NCI-H2081 (cell line): Measurements from ENCODE around the gene MME.
A peak's percentile ranks its signal among the peaks of the same experiment; 100 is the strongest.

ENCODE experiments used
- DNase-seq, 2 experiments: peaks; one replicate each; lab custom pipeline; 2025; lab: John Stamatoyannopoulos, UW

Gene MME

GRCh38 chr3:155079746-155080487, at the start of gene MME:
Gene MME (plus strand): TSS chr3:155080319. CDS start chr3:155084168, 3,849 bp downstream.
- peak; percentile 27 to 66 for DNase-seq

GRCh38 chr3:155031186-155031585, 48.9 kb upstream of the MME start:
- no peak for DNase-seq

GRCh38 chr3:155032918-155033317, 47.2 kb upstream of the MME start:
- DNase-seq = no peak

- DNase-seq = no peak
These were observed 45.3 kb upstream of the MME start for GRCh38 chr3:155034786-155035185.

GRCh38 chr3:155035553-155035952, 44.6 kb upstream of the MME start:
- no peak for DNase-seq

GRCh38 chr3:155037508-155038202, 42.5 kb upstream of the MME start:
- no peak for DNase-seq

- DNase-seq = no peak
These were observed 41.9 kb upstream of the MME start for GRCh38 chr3:155038203-155038554.

GRCh38 chr3:155046935-155047334, 33.2 kb upstream of the MME start:
- no peak for DNase-seq

GRCh38 chr3:155047672-155048071, 32.4 kb upstream of the MME start:
- DNase-seq = no peak

- DNase-seq = no peak
These were observed 30.2 kb upstream of the MME start for GRCh38 chr3:155049959-155050358.

- no peak for DNase-seq
These were observed 27.6 kb upstream of the MME start for GRCh38 chr3:155052470-155052869.

- DNase-seq = no peak
These were observed 26.4 kb upstream of the MME start for GRCh38 chr3:155053756-155054155.

- no peak for DNase-seq
These were observed 15.2 kb upstream of the MME start for GRCh38 chr3:155064920-155065319.

GRCh38 chr3:155065537-155065936, 14.6 kb upstream of the MME start:
- DNase-seq = no peak

- DNase-seq = no peak
These were observed 10.4 kb upstream of the MME start for GRCh38 chr3:155069729-155070128.

- no peak for DNase-seq
These were observed 9.8 kb upstream of the MME start for GRCh38 chr3:155070316-155070715.

GRCh38 chr3:155070932-155071387, 9.2 kb upstream of the MME start:
- DNase-seq = no peak

- DNase-seq = no peak
These were observed 4.9 kb upstream of the MME start for GRCh38 chr3:155075200-155075599.

GRCh38 chr3:155076888-155077287, 3.2 kb upstream of the MME start:
- DNase-seq = no peak

- DNase-seq = no peak
These were observed 1.2 kb upstream of the MME start for GRCh38 chr3:155078711-155079467.

- DNase-seq = no peak
These were observed 712 bp upstream of the MME start for GRCh38 chr3:155079468-155079745.

GRCh38 chr3:155080692-155081091, 573 bp downstream of the MME start:
- no peak for DNase-seq

GRCh38 chr3:155083313-155083905, 3.3 kb downstream of the MME start:
- no peak for DNase-seq
